Ishikawa (cell line): Measurements from ENCODE around the gene STRBP.

Source experiments
- YY1 ChIP-seq: IDR thresholded peaks from 2 replicates; pipeline ENCODE4 v1.6.1; 2012; ENCODE audit warnings: low read depth

The STRBP gene

DNA sequence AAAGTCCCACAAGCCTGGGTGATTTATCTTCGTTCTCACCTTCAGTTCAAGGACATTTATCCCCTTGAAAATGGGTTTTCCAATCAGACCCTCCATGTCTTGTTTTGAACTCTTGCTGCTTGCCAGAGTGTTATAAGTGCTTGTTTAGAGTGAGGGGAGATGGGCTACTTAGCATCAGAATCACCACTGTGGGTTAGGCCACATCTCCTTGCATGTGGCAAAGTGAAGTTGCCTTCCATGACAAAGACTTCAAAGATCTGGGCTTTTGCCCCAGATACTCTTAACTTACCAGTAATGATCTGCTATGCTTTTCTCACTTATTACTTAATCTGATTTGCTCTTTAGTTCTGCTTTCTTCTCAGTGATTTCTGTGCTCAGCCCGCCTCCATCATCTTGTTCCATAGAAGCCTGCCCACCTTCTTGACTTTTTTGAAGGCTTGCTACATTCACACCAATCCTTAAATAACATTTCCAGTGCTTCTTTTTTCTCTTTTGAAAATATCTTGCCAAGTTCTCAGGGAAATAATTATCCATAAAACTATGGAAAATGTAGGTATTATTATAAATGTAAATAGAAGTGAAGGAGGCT lies 195.9 kb downstream of the STRBP start:
- TF ChIP-seq YY1, result no peak
